ENCODE results near the gene ZNF385B.

ZNF385B gene

GRCh38 chr2:179814050-179814449 lies 47.4 kb downstream of the ZNF385B start:
- in situ Hi-C loops (cut with HindIII; ENCODE audit: low sequenced_read_pairs) = no loop called here

DNA sequence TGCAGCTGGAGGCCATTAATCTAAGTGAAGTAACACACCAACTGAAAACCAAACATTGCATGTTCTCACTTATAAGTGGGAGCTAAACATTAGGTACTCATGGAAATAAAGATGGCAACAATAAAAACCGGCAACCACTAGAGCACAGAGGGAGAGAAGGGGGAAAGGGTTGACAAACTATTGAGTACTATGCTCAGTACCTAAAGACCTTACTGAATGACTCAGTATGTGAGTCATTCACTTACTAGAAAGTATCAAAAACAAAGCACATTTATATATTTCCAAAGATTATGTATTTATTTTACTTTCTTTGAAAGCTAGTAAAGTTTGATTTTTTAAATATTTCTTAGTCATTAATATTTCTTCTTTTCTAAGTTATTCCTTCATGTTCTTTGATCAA lies 48.9 kb downstream of the ZNF385B start:
- DNase-seq (ENCODE audit: low read depth) = no peak
- in situ Hi-C loops (cut with HindIII; ENCODE audit: low sequenced_read_pairs) = no loop called here
- TF ChIP-seq CTCF (IDR thresholded peaks at IDR 0.05; ENCODE audit: low read depth, low read length, missing control alignments) = no peak
- no peak overlapping the region for H3K4me3 ChIP-seq (ENCODE audit: low read depth, low read length)

More at GRCh38 chr2:179814050-179814449, 47.4 kb downstream of the ZNF385B start:
- no peak for TF ChIP-seq CTCF (IDR thresholded peaks at IDR 0.05; ENCODE audit: low read depth, low read length, missing control alignments)
- no peak overlapping the region for H3K4me3 ChIP-seq (ENCODE audit: low read depth, low read length)
- DNase-seq (ENCODE audit: low read depth) = no peak

DNA sequence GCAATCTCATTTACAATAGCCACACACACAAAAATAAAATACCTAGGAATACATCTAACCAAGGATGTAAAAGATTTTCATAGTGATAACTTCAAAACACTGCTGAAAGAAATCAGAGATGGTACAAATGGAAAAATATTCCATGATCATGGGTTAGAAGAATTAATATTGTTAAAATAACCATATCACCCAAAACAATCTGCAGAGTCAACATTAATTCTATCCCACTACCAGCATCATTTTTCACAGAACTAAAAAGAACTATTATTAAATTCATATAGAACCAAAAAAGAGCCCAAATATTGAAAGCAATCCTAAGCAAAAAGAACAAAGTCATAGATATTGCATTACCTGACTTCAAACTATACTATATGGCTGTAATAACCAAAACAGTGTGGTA lies 50.4 kb downstream of the ZNF385B start:
- no peak for DNase-seq (ENCODE audit: low read depth)
- no peak for TF ChIP-seq CTCF (IDR thresholded peaks at IDR 0.05; ENCODE audit: low read depth, low read length, missing control alignments)
- H3K4me3 ChIP-seq (ENCODE audit: low read depth, low read length) = no peak overlapping the region
- in situ Hi-C loops (cut with HindIII; ENCODE audit: low sequenced_read_pairs) = no loop called here

GRCh38 chr2:179809606-179810005 lies 51.8 kb downstream of the ZNF385B start:
- no peak for TF ChIP-seq CTCF (IDR thresholded peaks at IDR 0.05; ENCODE audit: low read depth, low read length, missing control alignments)
- no peak overlapping the region for H3K4me3 ChIP-seq (ENCODE audit: low read depth, low read length)
- DNase-seq (ENCODE audit: low read depth) = no peak
- in situ Hi-C loops (cut with HindIII; ENCODE audit: low sequenced_read_pairs) = no loop called here

GRCh38 chr2:179805001-179805400 lies 56.4 kb downstream of the ZNF385B start:
- in situ Hi-C loops (cut with HindIII; ENCODE audit: low sequenced_read_pairs) = no loop called here
- H3K4me3 ChIP-seq (ENCODE audit: low read depth, low read length) = no peak overlapping the region
- TF ChIP-seq CTCF (IDR thresholded peaks at IDR 0.05; ENCODE audit: low read depth, low read length, missing control alignments) = no peak
- DNase-seq (ENCODE audit: low read depth) = no peak

DNA sequence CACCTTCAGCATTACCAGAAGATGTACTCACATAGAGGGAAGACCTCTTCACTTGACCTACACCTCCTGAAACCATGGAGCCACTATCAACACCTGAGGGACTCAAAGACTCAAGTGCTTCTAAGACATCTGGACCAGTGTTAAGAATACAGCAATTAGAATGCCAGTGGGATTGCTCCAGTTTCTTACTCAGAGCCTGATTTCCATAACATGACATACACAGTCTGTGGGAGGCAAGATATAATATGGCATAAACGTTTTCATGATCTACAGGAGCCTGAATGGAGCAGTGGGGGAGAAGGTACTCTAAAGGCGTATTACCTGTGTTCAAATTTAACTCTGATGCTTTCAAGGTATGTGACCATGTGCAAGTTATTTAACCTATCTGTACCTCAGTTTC lies 57.2 kb downstream of the ZNF385B start:
- DNase-seq (ENCODE audit: low read depth) = no peak
- TF ChIP-seq CTCF (IDR thresholded peaks at IDR 0.05; ENCODE audit: low read depth, low read length, missing control alignments) = no peak
- no peak overlapping the region for H3K4me3 ChIP-seq (ENCODE audit: low read depth, low read length)
- in situ Hi-C loops (cut with HindIII; ENCODE audit: low sequenced_read_pairs) = no loop called here

All from astrocyte of the cerebellum (primary cell).